Heart right ventricle (tissue), 16 donors: ENCODE measurements around the gene CNKSR1. TPM values are rescaled to one million over a fixed set of nuclear protein-coding genes. Genes with fewer than 3 reads are reported as not detected.

Source experiments
- ATAC-seq, 8 donors: fragments of 200-7000 bp; cut with Tn5 transposase; one replicate each; pipeline ENCODE4 v1.9.1; 2020; ENCODE audit warnings: mild to moderate bottlenecking in 8 of 8, moderate library complexity in 8 of 8, moderate number of reproducible peaks in 1 of 8
- DNase-seq, 2 donors: peaks; one replicate each; pipeline ENCODE4 v3.0.0-alpha.2; 2020
- H3K27ac ChIP-seq, 10 donors: fragments of 200-600 bp; sonication (generic) in 2 of 10; one replicate each; pipeline versions ENCODE4 v1.5.0 to v1.8.0; 2020 to 2022; ENCODE audit warnings: mild to moderate bottlenecking in 3 of 10
- H3K27me3 ChIP-seq, 7 donors: fragments of 200-600 bp; one replicate each; pipeline ENCODE4 v1.8.0; 2021 to 2022; ENCODE audit warnings: mild to moderate bottlenecking in 2 of 7
- H3K36me3 ChIP-seq, 9 donors: fragments of 200-600 bp; sonication (generic) in 1 of 9; one replicate each; pipeline versions ENCODE4 v1.5.0 to v1.8.0; 2020 to 2022; ENCODE audit warnings: mild to moderate bottlenecking in 2 of 9
- H3K4me1 ChIP-seq, 9 donors: fragments of 200-600 bp; sonication (generic) in 1 of 9; one replicate each; pipeline versions ENCODE4 v1.5.0 to v1.8.0; 2020 to 2022; ENCODE audit warnings: mild to moderate bottlenecking in 4 of 9
- H3K4me3 ChIP-seq, 10 donors: fragments of 200-600 bp; sonication (generic) in 2 of 10; one replicate each; pipeline versions ENCODE4 v1.5.0 to v1.8.0; 2020 to 2022; ENCODE audit warnings: mild to moderate bottlenecking in 7 of 10, moderate library complexity in 2 of 10
- H3K9me3 ChIP-seq, 11 donors: fragments of 200-600 bp in 10 of 11; sonication (generic) in 2 of 11; one replicate each; pipeline versions ENCODE4 v1.5.0 to v1.8.0; 2013 to 2022; ENCODE audit warnings: mild to moderate bottlenecking in 2 of 11, control low read depth in 1 of 11, moderate library complexity in 1 of 11
- CTCF ChIP-seq, 9 donors: fragments of 200-600 bp; sonication (generic) in 2 of 9; IDR thresholded peaks; one replicate each; pipeline versions ENCODE4 v1.5.0 to v1.8.0; 2021 to 2022; ENCODE audit warnings: antibody characterized with exemption in 9 of 9, mild to moderate bottlenecking in 5 of 9, moderate library complexity in 1 of 9
- WGBS, 2 donors: extraction: QIAGEN DNeasy Blood & Tissue Kit; methylation state at CpG; one replicate each; pipeline ENCODE4 v1.1.7; 2013; ENCODE audit warnings: inconsistent platforms in 1 of 2; 5-methylcytosine and 5-hydroxymethylcytosine counted together
- intact Hi-C, 10 donors: fragments of 100-400 bp; cut with DNase I; formaldehyde crosslinking; loops; one replicate each; pipeline versions ENCODE4 v1.11.1 to v1.14.2; 2022
- polyA plus RNA-seq, 2 donors: library from polyadenylated mRNA; stranded (reverse); fragments of 200-250 nt; gene quantifications; one replicate each; pipeline ENCODE4 v1.2.3, GENCODE V29; 2013
- total RNA-seq, 10 donors: library from RNA; stranded (reverse); fragmentation: NEBNext Ultra II Directional in 3 of 10; extraction: Animal tissue kit (Norgen Biotek cat#: 25700) in 3 of 10; gene quantifications; one replicate each; pipeline versions ENCODE4 v1.2.1 to v1.2.4, GENCODE V29; 2021 to 2023
- donor health status: Arrhythmogenic right ventricular cardiomyopathy.
- donor health status: ischemic (EF 13 %, LVEDD 7.1; RV severe dilation, severe dysfunction).
- donor health status: healthy with polysubstance abuse.
- donor health status: DM: no; HTN: yes; CAD: no.
- donor health status: DM: no; HTN: no; CAD: no.
- donor health status: ischemic (EF 25% LVEDD 6.9; RV normal size, moderate dysfunction).
- donor health status: ischemic (EF 25% LVEDD 5.7; RV mildly dilated, moderate dysfunction).
- donor health status: healthy.
- donor health status: DM: yes; HTN: yes; CAD: no.
- donor health status: Ischemic cardiomyopathy.
- donor health status: ischemic (EF 35%, LVEDD 5.7; RV mildly dilated, moderate dysfunction).
- donor health status: nonischemic (EF 11% LVEDD 7.7; RV severe dilation, severe dysfunction).
- donor health status: DM: yes; HTN: yes; CAD: no.
- donor health status: PGD.
- donor health status: ischemic (EF 29% LVEDD 5.4; RV normal size, mild dysfunction).
- donor health status: nonischemic (EF 23%, LVEDD 6.1; RV moderate dilation, normal function).

Gene CNKSR1
- total and polyA plus RNA-seq, 12 donors: 0.84 to 6.3 (median 2.1) TPM

DNA sequence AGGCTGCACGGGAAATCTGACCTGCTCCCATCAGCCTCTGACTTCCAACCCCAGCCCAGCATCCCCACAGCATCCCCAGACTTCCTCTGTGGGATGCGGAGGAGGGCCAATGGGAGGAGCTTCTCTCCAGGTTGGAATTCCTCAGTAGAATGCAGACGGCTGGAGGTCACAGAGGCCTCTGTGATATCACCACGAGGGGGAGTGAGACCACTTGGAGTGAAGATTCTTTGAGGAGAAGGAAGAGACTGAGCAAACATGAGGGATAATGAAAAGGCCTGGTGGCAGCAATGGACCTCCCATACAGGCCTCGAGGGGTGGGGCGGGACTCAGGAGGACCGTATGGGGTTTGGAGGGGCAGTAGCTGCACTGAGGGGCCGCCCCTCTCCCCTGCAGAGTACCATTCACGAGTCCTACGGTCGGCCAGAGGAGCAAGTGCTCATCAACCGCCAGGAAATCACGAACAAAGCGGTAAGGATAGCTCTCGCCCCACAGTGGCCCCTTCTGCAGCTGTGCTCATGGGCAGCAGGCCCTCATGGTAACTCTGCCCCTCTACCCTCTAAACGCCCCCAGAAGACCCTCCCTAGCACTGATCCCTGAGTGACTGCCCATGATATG lies 13.2 kb downstream of the CNKSR1 start, which contains the start of gene CATSPER4:
Gene CATSPER4 (plus strand): TSS at position 230 of the 615 bp plus-strand sequence. CDS start 26 bp downstream, at position 256.
- H3K36me3 ChIP-seq: no peaks in the 10 kb centered on the region
- H3K4me3 ChIP-seq: no peak within 1 kb of the TSS
- WGBS, 2 donors: 45 to 46% methylated on average over 16 of the region's 16 CpGs
- no peaks in the 10 kb centered on the region for H3K27me3 ChIP-seq
- H3K4me1 ChIP-seq: no peaks in the 10 kb centered on the region
- ATAC-seq (peak in 1 of 8 donors; percentile 28), DNase-seq (no peak)
- peak in 5 of 9 donors; percentile 11 to 27 (median 24) for TF ChIP-seq CTCF (IDR thresholded peaks at IDR 0.05)
- intact Hi-C loops: no loop called here
- H3K9me3 ChIP-seq: no peaks in the 10 kb centered on the region
- no peak within 1 kb of the TSS for H3K27ac ChIP-seq

GRCh38 chr1:26191739-26192138 lies 14.4 kb downstream of the CNKSR1 start:
- H3K9me3 ChIP-seq: no peaks in the 10 kb centered on the region
- no peaks in the 10 kb centered on the region for H3K4me1 ChIP-seq
- ATAC-seq (no peak), DNase-seq (no peak)
- no peaks in the 10 kb centered on the region for H3K36me3 ChIP-seq
- intact Hi-C loops: no loop called here
- no peak overlapping the region for H3K4me3 ChIP-seq
- peaks cover 0 to 2% (median 0%) of the 10 kb centered on the region in 7 donors for H3K27me3 ChIP-seq
- 23 to 31% methylated on average over 3 of the region's 3 CpGs for WGBS, 2 donors
- no peak for TF ChIP-seq CTCF (IDR thresholded peaks at IDR 0.05)
- H3K27ac ChIP-seq: no peak overlapping the region

GRCh38 chr1:26195805-26196204 lies 18.5 kb downstream of the CNKSR1 start:
- no peak overlapping the region for H3K27ac ChIP-seq
- H3K27me3 ChIP-seq: peaks cover 0 to 10% (median 0%) of the 10 kb centered on the region in 7 donors
- no peak overlapping the region for H3K4me3 ChIP-seq
- no peaks in the 10 kb centered on the region for H3K9me3 ChIP-seq
- DNase-seq (no peak), ATAC-seq (no peak)
- H3K36me3 ChIP-seq: no peaks in the 10 kb centered on the region
- WGBS, 2 donors: 59 to 94% methylated on average over 3 of the region's 3 CpGs
- intact Hi-C loops: no loop called here
- TF ChIP-seq CTCF (IDR thresholded peaks at IDR 0.05): no peak
- peaks cover 0 to 2% (median 0%) of the 10 kb centered on the region in 9 donors for H3K4me1 ChIP-seq

GRCh38 chr1:26197301-26197700 lies 20.0 kb downstream of the CNKSR1 start:
- Histone ChIP-seq H3K4me3 (no peak overlapping the region), H3K27me3 (peaks cover 0 to 10% (median 0%) of the 10 kb centered on the region in 7 donors), H3K27ac (no peak overlapping the region), H3K4me1 (peaks cover 0 to 12% (median 0%) of the 10 kb centered on the region in 9 donors), H3K36me3 (no peaks in the 10 kb centered on the region), H3K9me3 (no peaks in the 10 kb centered on the region)
- no peak for TF ChIP-seq CTCF (IDR thresholded peaks at IDR 0.05)
- ATAC-seq: no peak
- no peak for DNase-seq
- intact Hi-C loops: no loop called here
- 86 to 96% methylated on average over 3 of the region's 3 CpGs for WGBS, 2 donors
